Measurements from ENCODE around the gene HOOK2.
A peak's percentile ranks its signal among the peaks of the same experiment; 100 is the strongest.

Gene HOOK2

DNA sequence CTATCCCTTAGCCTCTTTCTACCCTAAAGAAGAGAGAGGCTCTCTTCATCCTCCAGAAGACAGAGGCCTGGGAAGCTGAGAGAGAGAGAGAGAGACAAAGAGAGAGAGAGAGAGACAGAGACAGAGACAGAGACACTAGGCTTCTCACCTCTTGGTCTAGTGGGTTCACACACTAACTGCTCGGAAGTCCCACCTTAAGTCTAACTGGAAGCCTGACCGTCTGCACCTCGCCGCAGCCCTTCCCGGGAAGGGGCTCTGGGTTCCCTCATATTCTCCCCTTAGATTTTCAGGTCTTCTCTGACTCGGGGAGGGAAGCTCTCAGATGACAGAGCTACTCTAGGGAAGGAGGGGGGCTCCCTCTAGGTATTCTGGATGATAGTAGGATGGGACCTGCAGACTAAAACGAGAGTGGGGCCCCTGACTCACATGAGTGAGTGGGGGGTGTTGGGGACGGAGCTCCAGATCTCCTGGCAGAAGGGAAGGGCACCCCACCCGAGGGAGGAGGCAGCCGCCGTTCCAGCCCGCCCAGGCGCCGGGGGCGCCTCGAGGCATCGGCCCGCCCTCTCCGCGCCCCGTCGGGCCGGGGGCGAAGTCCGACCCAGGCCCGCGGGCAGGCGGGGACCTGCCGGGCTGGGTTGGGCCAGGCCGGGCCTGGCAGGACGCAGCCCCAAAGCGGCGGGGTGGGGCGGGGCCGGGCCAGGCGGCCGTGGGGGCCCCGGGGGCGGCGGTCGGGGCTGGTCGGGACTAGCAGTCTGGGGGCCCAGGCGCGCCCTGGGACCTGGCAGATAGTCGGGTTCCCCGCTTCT lies 13.9 kb upstream of the HOOK2 start:
- no peaks in the 10 kb centered on the region for H3K9me3 Mint-ChIP-seq
- H3K4me1 Mint-ChIP-seq = peaks cover 40% of the 10 kb centered on the region
- peaks cover 11% of the 10 kb centered on the region for H3K36me3 Mint-ChIP-seq (ENCODE audit: low read depth)
- ATAC-seq (no peak), DNase-seq (peak; percentile 60)
- H3K4me3 Mint-ChIP-seq = peak overlapping the region; percentile 83
- H3K27ac Mint-ChIP-seq = peak overlapping the region; percentile 89
- H3K27me3 Mint-ChIP-seq = no peaks in the 10 kb centered on the region

DNA sequence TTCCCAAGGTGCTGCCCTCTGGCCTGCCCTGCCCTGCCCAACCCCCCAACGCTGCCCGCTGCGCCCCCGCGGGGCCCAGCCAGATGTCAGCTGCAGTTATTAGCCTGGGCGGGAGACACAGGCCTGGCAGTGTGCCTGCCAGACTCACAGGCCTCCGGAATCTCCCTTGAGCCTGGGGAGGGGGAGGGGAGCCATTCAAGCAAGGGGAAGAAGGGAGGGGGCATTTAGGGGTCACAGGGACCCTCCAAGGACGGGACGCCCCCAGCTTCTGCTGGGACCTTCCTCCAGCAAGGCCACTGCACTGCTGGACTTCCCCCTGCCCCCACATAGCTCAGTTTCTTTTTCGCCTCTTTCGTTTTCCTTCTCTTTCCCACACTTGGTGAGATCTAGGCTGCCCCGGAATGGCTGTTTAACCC lies 13.3 kb upstream of the HOOK2 start:
- Mint-ChIP-seq H3K4me1 (peaks cover 37% of the 10 kb centered on the region), H3K4me3 (peak overlapping the region; percentile 83), H3K27ac (peak overlapping the region; percentile 89), H3K9me3 (no peaks in the 10 kb centered on the region), H3K27me3 (no peaks in the 10 kb centered on the region), H3K36me3 (ENCODE audit: low read depth) (peaks cover 11% of the 10 kb centered on the region)
- peak; percentile 71 for DNase-seq
- no peak for ATAC-seq

DNA sequence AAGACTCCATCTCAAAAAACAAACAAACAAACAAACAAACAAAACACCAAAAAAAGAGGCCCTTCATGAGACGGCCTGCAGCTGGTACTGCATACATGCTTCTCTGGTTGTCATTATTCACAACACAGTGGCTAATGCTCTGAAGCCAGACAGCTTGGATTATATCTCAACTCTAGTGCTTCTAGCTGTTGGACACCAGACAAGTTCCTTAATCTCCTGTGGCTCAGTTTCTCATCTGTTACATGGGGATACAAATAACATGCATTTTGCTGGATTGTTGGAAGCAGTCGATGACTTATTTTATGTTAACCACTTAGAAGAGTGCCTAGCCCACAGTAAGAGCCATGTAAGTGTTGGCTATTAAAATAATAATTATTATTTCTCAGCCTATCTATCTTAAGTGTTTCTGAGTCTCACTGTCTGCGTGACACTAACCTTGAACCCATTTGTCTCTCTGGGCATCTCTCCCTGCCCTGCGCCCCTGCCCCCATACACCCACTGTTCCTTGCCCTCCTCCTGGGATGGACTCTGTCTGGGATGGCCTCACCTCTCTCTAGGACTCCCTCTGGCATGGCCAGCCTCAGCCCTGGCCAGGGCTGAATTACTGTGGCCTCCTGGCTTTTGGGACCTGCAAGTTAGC lies 12.8 kb upstream of the HOOK2 start:
- ATAC-seq = no peak
- peaks cover 8% of the 10 kb centered on the region for H3K36me3 Mint-ChIP-seq (ENCODE audit: low read depth)
- H3K9me3 Mint-ChIP-seq = no peaks in the 10 kb centered on the region
- no peak for DNase-seq
- H3K4me1 Mint-ChIP-seq = peaks cover 41% of the 10 kb centered on the region
- H3K27me3 Mint-ChIP-seq = no peaks in the 10 kb centered on the region
- H3K4me3 Mint-ChIP-seq = peak overlapping the region; percentile 83
- peak overlapping the region; percentile 89 for H3K27ac Mint-ChIP-seq

DNA sequence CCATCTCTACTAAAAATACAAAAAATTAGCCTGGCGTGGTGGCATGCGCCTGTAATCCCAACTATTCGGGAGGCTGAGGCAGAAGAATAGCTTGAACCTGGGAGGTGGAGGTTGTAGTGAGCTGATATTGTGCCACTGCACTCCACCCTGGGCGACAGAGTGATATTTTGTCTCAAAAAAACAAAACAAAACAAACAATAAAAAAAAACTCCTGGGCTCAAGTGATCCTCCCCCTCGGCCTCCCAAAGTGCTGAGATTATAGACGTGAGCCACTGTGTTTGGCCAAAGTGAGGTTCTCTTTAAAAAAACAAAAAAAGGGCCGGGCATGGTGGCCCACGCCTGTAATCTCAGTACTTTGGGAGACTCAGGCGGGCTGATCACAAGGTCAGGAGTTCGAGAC lies 12.1 kb upstream of the HOOK2 start:
- Mint-ChIP-seq H3K4me1 (peaks cover 44% of the 10 kb centered on the region), H3K9me3 (no peaks in the 10 kb centered on the region), H3K27ac (no peak overlapping the region), H3K36me3 (ENCODE audit: low read depth) (peaks cover 2% of the 10 kb centered on the region), H3K27me3 (no peaks in the 10 kb centered on the region), H3K4me3 (peak overlapping the region; percentile 20)
- DNase-seq (no peak), ATAC-seq (no peak)

DNA sequence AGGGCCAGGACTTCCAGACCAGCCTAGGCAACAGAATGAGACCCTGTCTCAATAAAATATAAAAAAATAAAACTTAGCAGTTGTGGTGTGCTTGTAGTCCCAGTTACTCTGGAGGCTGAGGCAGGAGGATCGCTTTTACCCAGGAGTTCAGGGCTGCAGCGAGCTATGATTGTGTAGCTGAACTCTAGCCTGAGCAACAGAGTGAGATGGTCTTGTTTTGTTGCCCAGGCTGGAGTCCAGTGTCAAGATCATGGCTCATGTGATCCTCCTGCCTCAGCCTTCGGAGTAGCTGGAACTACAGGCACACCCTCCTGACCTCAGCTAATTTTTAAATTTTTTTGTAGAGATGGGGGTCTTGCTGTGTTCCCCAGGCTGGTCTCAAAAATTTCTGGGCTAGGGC lies 11.6 kb upstream of the HOOK2 start:
- Mint-ChIP-seq H3K36me3 (ENCODE audit: low read depth) (no peaks in the 10 kb centered on the region), H3K9me3 (no peaks in the 10 kb centered on the region), H3K4me3 (peak overlapping the region; percentile 20), H3K4me1 (peaks cover 47% of the 10 kb centered on the region), H3K27ac (peak overlapping the region; percentile 79), H3K27me3 (no peaks in the 10 kb centered on the region)
- no peak for DNase-seq
- ATAC-seq = no peak

DNA sequence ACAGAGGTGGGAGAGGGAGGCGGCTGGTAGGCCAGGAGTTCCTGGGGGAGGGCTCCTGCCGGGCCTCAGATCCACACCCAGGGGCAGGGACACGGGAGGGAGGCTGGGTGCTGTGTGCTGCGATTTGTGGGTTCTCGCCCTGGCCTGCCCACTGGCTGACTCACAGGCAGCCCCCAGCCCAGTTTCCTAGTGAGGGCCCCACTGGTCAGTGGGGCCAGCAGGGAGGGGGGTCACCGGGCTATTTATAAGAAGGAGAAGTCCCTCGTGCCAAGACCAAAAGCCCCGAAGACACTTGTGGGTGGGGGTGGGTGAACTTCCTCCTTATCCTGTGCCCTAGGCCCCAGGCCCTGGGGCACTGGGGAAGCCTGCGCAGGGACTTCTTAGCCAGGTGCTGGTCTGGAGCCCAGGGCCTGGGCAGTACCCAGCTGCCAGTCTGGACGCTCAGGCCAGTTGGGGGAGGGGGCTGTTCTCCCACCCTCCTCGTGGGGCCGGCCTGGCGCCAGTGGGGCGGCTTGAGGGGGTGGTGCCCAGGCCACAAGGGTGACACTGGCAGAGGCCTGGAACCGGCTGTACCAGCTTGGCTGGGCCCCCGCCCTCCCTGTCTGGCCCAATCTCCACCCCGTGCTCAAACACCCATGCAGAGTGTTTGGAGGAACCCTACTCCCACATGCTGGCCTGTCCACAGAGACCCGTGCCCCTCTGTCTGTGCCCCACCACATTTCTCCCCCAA lies 11.0 kb upstream of the HOOK2 start:
- Mint-ChIP-seq H3K9me3 (no peaks in the 10 kb centered on the region), H3K27me3 (no peaks in the 10 kb centered on the region), H3K27ac (peak overlapping the region; percentile 79), H3K4me1 (peaks cover 53% of the 10 kb centered on the region), H3K36me3 (ENCODE audit: low read depth) (no peaks in the 10 kb centered on the region), H3K4me3 (no peak overlapping the region)
- no peak for ATAC-seq
- no peak for DNase-seq

DNA sequence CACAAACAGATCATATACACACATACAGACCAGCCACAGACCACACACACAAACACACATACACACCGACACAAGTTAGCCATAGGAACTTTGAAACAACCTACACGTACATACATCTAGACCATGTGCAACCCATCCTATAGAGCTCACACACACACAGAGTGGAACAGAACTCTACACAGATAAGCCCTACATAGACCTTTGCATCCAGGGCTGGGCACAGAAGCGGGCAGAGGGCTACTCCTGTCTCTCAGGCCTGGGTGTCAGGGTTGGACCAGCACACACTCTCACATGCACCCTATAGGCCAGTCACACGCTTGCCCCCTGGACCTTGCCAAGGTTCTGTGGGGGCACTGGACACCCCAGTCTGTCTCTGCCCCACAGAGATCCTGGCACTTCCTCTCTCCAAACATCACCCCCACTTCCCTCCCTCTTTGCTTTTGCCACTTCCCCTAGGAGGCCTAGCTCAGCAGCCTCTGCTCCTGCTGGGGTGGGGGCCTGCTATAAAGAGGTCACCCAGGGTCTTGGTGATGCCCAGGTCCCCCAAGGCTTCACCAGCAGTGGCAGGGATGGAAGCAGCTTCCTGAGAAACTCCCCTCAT lies 10.2 kb upstream of the HOOK2 start:
- H3K27me3 Mint-ChIP-seq = no peaks in the 10 kb centered on the region
- H3K27ac Mint-ChIP-seq = no peak overlapping the region
- no peak for DNase-seq
- H3K9me3 Mint-ChIP-seq = no peaks in the 10 kb centered on the region
- H3K4me1 Mint-ChIP-seq = peaks cover 46% of the 10 kb centered on the region
- ATAC-seq = no peak
- no peaks in the 10 kb centered on the region for H3K36me3 Mint-ChIP-seq (ENCODE audit: low read depth)
- H3K4me3 Mint-ChIP-seq = no peak overlapping the region

DNA sequence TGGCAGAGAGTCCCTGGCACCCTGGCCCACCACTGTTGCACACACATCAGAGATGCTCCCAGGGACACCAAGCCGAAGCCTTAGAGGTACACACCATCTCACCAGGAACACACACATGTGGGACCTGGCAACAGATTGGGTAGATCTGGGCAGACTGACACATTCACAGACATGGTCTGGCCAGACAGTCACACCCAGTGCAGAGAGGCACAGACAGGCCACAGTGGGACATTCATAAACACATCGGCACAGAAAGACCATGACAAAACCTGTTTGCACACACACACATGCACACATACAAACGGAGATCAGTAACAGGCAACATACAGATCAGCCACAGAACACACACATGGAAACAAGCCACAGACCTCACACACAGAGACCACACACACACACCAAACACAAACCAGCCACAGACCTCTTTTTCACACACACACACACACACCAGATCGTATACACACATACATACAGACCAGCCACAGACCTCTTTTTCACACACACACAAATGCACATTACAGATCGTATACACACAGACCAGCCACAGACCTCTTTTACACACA lies 9.6 kb upstream of the HOOK2 start:
- no peaks in the 10 kb centered on the region for H3K9me3 Mint-ChIP-seq
- no peaks in the 10 kb centered on the region for H3K36me3 Mint-ChIP-seq (ENCODE audit: low read depth)
- H3K4me1 Mint-ChIP-seq = peaks cover 46% of the 10 kb centered on the region
- H3K4me3 Mint-ChIP-seq = no peak overlapping the region
- no peak for ATAC-seq
- H3K27me3 Mint-ChIP-seq = no peaks in the 10 kb centered on the region
- no peak overlapping the region for H3K27ac Mint-ChIP-seq
- no peak for DNase-seq

DNA sequence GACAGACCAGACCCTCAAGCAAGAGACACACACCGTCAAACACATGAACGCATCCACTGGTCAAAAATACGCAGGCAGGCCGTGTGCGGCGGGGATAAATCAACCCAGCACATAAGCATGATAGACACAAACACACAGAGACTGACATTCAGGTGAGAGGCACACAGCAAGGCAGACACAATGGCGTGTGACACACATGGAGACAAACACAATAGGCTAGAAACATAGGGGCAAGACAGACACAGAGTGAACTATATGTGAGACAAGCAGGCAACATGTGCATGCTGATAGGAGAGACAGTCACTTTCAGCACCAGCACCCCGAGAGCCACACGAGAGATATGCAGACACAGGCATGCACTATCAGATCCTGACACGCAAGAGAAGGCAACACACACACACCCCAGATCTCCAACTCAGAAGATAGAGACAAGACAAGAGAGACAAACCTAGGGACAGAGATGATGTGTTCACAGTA lies 9.1 kb upstream of the HOOK2 start:
- Mint-ChIP-seq H3K27ac (no peak overlapping the region), H3K9me3 (no peaks in the 10 kb centered on the region), H3K4me3 (no peak overlapping the region), H3K36me3 (ENCODE audit: low read depth) (no peaks in the 10 kb centered on the region), H3K27me3 (no peaks in the 10 kb centered on the region), H3K4me1 (peaks cover 51% of the 10 kb centered on the region)
- DNase-seq (no peak), ATAC-seq (no peak)

DNA sequence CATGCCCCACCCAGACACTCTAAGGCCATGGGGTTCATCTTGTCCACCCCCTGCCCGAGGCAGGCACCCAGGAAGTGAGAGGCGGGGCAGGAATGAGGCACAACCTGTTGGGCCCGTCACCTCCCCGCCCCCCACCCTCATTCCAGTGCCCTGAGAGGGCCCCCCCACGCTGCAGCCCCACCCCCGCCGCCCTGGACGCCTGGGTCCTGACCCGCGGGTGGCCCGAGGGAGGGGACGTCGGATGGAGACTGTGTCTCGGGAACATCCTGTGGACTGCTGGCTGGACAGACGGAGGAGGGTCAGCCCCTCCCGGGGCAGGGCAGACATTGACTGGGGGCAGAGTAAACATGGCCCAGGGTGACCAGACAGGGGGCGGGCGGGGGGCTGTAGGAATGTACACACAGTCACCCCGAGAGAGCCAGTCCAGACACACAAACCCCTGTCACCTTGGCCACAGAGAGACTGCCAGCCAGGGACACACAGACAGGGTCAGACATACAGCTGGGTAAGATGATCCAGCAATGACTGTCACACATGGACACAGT lies 8.6 kb upstream of the HOOK2 start:
- Mint-ChIP-seq H3K9me3 (no peaks in the 10 kb centered on the region), H3K27me3 (no peaks in the 10 kb centered on the region), H3K4me1 (peaks cover 52% of the 10 kb centered on the region), H3K36me3 (ENCODE audit: low read depth) (no peaks in the 10 kb centered on the region), H3K4me3 (peak overlapping the region; percentile 76), H3K27ac (no peak overlapping the region)
- no peak for ATAC-seq
- no peak for DNase-seq

DNA sequence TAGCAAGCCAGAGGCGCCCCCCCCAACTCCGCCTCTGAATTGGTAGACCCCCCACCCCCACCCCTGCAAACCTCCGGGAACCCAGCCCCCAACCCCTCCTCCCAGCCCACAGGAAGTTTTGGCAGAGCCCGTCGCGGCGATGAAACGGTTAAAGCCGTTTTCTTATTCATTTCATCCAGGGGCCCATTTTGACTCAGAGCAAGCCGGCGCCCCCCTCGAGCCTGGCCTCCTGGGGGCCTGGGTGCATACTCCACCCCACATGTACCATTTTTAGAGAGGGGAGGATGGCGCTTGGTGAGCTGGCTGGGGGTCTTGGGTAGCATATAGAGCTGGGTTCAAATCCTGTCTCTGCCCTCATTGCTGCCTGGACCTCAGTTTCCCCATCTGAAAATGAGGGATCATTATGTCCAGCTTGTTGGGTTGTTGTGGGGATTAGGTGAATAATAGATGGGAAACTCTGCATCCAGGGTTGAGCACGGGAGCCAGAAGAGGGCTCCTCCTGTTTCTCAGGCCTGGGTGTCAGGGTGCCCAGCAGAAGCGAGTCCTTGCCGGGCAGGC lies 8.0 kb upstream of the HOOK2 start:
- DNase-seq = no peak
- no peaks in the 10 kb centered on the region for H3K36me3 Mint-ChIP-seq (ENCODE audit: low read depth)
- H3K27me3 Mint-ChIP-seq = no peaks in the 10 kb centered on the region
- ATAC-seq = peak; percentile 35
- no peak overlapping the region for H3K27ac Mint-ChIP-seq
- peak overlapping the region; percentile 76 for H3K4me3 Mint-ChIP-seq
- H3K9me3 Mint-ChIP-seq = no peaks in the 10 kb centered on the region
- H3K4me1 Mint-ChIP-seq = peaks cover 52% of the 10 kb centered on the region

DNA sequence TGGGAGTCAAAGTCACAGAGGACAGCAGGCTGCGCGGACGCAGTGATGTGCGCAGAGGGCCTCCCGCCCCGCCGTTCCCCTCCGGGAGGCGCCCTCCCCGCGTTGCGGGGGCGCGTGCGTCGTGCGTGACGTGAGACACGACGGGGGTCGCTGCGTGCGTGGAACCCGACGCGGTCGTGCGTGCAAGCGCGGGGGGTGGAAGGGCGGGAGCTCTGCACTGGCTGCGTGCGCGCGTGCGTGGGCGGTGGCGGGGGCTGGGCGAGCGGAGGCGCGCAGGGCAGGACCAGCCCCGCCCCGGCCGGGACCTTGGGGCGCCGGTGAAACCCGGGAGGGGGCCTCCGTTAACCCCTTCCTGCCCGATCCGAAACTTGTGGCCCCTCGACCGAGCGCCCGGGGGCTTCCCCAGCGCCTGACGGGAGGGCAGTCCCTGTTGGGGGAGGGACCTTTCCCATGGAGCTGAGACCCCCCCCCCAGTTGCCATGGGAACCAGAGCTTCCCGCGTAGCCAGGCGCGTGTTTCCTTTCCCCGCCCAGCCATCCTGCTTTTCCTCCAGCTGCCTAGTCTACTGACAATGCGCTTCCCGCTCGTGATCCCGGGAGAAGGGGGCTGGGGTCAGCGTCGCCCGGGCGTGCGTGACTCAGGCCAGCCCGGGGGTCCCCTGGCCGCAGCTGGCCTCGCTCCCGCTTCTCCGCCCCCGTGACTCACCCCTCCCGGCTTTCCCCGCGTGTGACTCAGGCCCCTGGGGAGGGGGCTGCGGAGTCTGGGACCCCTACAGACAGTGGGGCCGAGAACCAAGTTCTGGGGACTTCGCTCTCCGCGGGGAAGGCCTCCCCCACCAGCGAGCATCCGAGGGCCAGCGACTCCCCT lies 7.3 kb upstream of the HOOK2 start:
- Mint-ChIP-seq H3K27me3 (no peaks in the 10 kb centered on the region), H3K9me3 (no peaks in the 10 kb centered on the region), H3K4me1 (peaks cover 49% of the 10 kb centered on the region), H3K4me3 (peak overlapping the region; percentile 76), H3K36me3 (ENCODE audit: low read depth) (no peaks in the 10 kb centered on the region), H3K27ac (peak overlapping the region; percentile 96)
- peak; percentile 93 for DNase-seq
- peak; percentile 38 for ATAC-seq

DNA sequence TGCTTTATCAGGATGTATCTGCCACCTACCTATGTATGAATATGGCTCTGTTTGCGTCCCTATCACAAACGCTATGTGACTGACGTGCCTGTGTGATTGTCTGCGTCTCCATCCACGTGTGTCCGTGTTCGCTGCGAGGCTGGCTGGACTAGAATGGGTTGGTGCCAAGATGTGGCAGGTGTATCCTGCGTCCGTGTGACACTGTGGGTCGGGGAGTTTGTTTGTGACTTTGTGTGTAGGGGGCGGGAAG lies 6.7 kb upstream of the HOOK2 start:
- Mint-ChIP-seq H3K4me3 (peak overlapping the region; percentile 73), H3K4me1 (peaks cover 51% of the 10 kb centered on the region), H3K36me3 (ENCODE audit: low read depth) (no peaks in the 10 kb centered on the region), H3K27ac (peak overlapping the region; percentile 96), H3K27me3 (no peaks in the 10 kb centered on the region), H3K9me3 (no peaks in the 10 kb centered on the region)
- DNase-seq (no peak), ATAC-seq (no peak)
